DND-41 (cell line): Measurements from ENCODE around the gene DIP2B.
A peak's percentile ranks its signal among the peaks of the same experiment; 100 is the strongest.

Experiments
- ATAC-seq: fragments of 200-7000 bp; cut with Tn5 transposase; 3 replicates; pipeline ENCODE4 v1.9.1; 2021; ENCODE audit warnings: low read depth; ENCODE audit not compliant: insufficient read depth
- DNase-seq: peaks from one replicate; pipeline ENCODE4 v3.0.0-alpha.2; 2020
- H2AFZ ChIP-seq: 2 replicates; pipeline ENCODE4 v1.6.0; 2012; ENCODE audit warnings: low read depth, low read length
- H3K27ac ChIP-seq: 2 replicates; pipeline ENCODE4 v1.5.1; 2012; ENCODE audit warnings: low read length, inconsistent platforms
- H3K27me3 ChIP-seq: fragments of 200-600 bp; sonication (generic); 2 replicates; pipeline ENCODE4 v1.6.0; 2012; ENCODE audit warnings: low read length, mild to moderate bottlenecking, inconsistent platforms; ENCODE audit not compliant: insufficient read depth, poor library complexity
- H3K36me3 ChIP-seq: 2 replicates; pipeline ENCODE4 v1.5.1; 2012; ENCODE audit warnings: low read length, inconsistent platforms; ENCODE audit not compliant: insufficient read depth
- H3K4me1 ChIP-seq: 2 replicates; pipeline ENCODE4 v1.5.1; 2012; ENCODE audit warnings: mild to moderate bottlenecking, low read length; ENCODE audit not compliant: insufficient read depth
- H3K4me2 ChIP-seq: 2 replicates; pipeline ENCODE4 v1.6.0; 2012; ENCODE audit warnings: mild to moderate bottlenecking, moderate library complexity, low read length, inconsistent platforms; ENCODE audit not compliant: insufficient read depth
- H3K4me3 ChIP-seq, 2 experiments: fragments of 200-600 bp in 1 of 2; shearing (Covaris generic) in 1 of 2; 2 replicates each; pipeline ENCODE4 v1.5.1; 2012 to 2016; ENCODE audit warnings: inconsistent platforms in 2 of 2, low read length in 2 of 2, mild to moderate bottlenecking in 2 of 2, low read depth in 1 of 2, moderate library complexity in 1 of 2
- H3K79me2 ChIP-seq: 2 replicates; pipeline ENCODE4 v1.6.0; 2012; ENCODE audit warnings: low read length, inconsistent platforms; ENCODE audit not compliant: insufficient read depth
- H3K9ac ChIP-seq: 2 replicates; pipeline ENCODE4 v1.6.0; 2012; ENCODE audit warnings: low read depth, mild to moderate bottlenecking, inconsistent platforms, low read length, moderate library complexity
- H3K9me3 ChIP-seq: 2 replicates; pipeline ENCODE4 v1.5.1; 2012; ENCODE audit warnings: low read length, moderate library complexity, mild to moderate bottlenecking, inconsistent platforms; ENCODE audit not compliant: insufficient read depth, severe bottlenecking
- H4K20me1 ChIP-seq: 2 replicates; pipeline ENCODE4 v1.6.0; 2012; ENCODE audit warnings: low read length; ENCODE audit not compliant: insufficient read depth
- EZH2 ChIP-seq: IDR thresholded peaks from 3 replicates; pipeline ENCODE4 v1.6.1; 2012; ENCODE audit warnings: borderline replicate concordance, low read depth, mild to moderate bottlenecking, moderate library complexity, low read length, inconsistent platforms; ENCODE audit not compliant: severe bottlenecking
- TF ChIP-seq, protein P1 (sequence below): IDR thresholded peaks from 2 replicates; pipeline ENCODE4 v1.5.1; 2012; ENCODE audit warnings: borderline replicate concordance, low read length, moderate library complexity, mild to moderate bottlenecking; ENCODE audit not compliant: poor library complexity, severe bottlenecking; ENCODE audit errors: extremely low read depth

Gene DIP2B, protein sequence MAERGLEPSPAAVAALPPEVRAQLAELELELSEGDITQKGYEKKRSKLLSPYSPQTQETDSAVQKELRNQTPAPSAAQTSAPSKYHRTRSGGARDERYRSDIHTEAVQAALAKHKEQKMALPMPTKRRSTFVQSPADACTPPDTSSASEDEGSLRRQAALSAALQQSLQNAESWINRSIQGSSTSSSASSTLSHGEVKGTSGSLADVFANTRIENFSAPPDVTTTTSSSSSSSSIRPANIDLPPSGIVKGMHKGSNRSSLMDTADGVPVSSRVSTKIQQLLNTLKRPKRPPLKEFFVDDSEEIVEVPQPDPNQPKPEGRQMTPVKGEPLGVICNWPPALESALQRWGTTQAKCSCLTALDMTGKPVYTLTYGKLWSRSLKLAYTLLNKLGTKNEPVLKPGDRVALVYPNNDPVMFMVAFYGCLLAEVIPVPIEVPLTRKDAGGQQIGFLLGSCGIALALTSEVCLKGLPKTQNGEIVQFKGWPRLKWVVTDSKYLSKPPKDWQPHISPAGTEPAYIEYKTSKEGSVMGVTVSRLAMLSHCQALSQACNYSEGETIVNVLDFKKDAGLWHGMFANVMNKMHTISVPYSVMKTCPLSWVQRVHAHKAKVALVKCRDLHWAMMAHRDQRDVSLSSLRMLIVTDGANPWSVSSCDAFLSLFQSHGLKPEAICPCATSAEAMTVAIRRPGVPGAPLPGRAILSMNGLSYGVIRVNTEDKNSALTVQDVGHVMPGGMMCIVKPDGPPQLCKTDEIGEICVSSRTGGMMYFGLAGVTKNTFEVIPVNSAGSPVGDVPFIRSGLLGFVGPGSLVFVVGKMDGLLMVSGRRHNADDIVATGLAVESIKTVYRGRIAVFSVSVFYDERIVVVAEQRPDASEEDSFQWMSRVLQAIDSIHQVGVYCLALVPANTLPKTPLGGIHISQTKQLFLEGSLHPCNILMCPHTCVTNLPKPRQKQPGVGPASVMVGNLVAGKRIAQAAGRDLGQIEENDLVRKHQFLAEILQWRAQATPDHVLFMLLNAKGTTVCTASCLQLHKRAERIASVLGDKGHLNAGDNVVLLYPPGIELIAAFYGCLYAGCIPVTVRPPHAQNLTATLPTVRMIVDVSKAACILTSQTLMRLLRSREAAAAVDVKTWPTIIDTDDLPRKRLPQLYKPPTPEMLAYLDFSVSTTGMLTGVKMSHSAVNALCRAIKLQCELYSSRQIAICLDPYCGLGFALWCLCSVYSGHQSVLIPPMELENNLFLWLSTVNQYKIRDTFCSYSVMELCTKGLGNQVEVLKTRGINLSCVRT (N-terminal part only)

DNA sequence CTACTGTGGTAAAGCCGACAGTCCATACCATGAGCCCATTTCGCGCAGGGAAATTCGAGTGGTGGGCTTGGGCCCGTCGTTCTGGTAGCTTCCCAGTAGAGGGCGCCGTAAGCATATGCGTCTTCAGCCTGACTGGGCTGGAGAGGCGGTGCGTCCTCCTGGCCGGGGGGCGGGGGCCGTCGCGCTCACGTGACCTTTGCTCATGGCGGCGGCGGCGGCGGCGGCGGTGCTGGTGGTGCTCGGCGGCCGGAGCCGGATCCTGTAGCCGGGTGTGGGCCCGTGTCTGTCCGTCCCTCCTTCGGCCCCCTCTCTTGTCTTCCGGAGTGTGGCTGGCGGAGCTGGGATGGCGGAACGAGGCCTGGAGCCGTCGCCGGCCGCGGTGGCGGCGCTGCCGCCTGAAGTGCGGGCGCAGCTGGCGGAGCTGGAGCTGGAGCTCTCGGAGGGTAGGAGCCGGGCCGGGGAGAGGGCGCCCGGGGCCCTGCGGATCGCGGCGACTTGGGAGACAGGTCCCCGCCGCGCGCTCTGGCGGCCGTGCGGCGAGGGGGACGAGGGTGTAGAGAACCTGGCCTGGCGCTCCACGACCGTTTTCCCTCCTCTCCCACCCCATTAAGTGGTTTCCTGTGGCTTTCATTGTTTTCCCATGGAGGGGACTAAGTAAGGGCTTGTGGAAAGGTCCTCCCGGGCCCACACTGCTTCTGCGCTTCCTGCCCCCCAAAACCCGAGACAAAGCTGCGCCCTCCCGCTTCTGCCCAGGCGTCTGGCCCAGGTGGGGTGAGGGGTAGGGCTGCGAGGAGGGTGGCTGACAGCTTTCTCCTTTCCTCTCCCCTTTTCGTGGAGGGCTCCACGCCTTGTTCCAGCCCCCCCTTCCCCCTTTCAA, at the start of gene DIP2B:
Gene DIP2B (plus strand): TSS at position 188 of the 877 bp plus-strand sequence. CDS start 156 bp downstream, at position 344.
- ATAC-seq (peak; percentile 87), DNase-seq (peak; percentile 94)
- H3K9ac ChIP-seq, result peak within 1 kb of the TSS; percentile 86
- H3K27ac ChIP-seq, result peak within 1 kb of the TSS; percentile 78
- peak within 1 kb of the TSS; percentile 89 for H3K4me2 ChIP-seq
- H4K20me1 ChIP-seq, result peaks cover 14% of the 10 kb centered on the region; the same call in 1 of the 2 replicates
- no peaks in the 10 kb centered on the region; the same call in 1 of the 2 replicates for H3K36me3 ChIP-seq
- H3K4me1 ChIP-seq, result peaks cover 32% of the 10 kb centered on the region
- TF ChIP-seq, protein P1, sequence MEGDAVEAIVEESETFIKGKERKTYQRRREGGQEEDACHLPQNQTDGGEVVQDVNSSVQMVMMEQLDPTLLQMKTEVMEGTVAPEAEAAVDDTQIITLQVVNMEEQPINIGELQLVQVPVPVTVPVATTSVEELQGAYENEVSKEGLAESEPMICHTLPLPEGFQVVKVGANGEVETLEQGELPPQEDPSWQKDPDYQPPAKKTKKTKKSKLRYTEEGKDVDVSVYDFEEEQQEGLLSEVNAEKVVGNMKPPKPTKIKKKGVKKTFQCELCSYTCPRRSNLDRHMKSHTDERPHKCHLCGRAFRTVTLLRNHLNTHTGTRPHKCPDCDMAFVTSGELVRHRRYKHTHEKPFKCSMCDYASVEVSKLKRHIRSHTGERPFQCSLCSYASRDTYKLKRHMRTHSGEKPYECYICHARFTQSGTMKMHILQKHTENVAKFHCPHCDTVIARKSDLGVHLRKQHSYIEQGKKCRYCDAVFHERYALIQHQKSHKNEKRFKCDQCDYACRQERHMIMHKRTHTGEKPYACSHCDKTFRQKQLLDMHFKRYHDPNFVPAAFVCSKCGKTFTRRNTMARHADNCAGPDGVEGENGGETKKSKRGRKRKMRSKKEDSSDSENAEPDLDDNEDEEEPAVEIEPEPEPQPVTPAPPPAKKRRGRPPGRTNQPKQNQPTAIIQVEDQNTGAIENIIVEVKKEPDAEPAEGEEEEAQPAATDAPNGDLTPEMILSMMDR, result peak; percentile 97
- no peak for TF ChIP-seq EZH2
- no peaks in the 10 kb centered on the region for H3K27me3 ChIP-seq
- H3K79me2 ChIP-seq, result peaks cover 52% of the 10 kb centered on the region
- peak within 1 kb of the TSS; percentile 90 for H2AFZ ChIP-seq
- peak within 1 kb of the TSS; percentile 87 to 97 for H3K4me3 ChIP-seq
- peaks cover 4% of the 10 kb centered on the region for H3K9me3 ChIP-seq

GRCh38 chr12:50458606-50459005, 46.2 kb upstream of the DIP2B start:
- ATAC-seq (no peak), DNase-seq (no peak)
- no peaks in the 10 kb centered on the region for H3K27me3 ChIP-seq
- H3K4me2 ChIP-seq, result no peak overlapping the region
- H3K27ac ChIP-seq, result no peak overlapping the region
- peaks cover 82% of the 10 kb centered on the region for H3K36me3 ChIP-seq
- TF ChIP-seq EZH2, result no peak
- TF ChIP-seq, protein P1, result no peak
- peaks cover 2% of the 10 kb centered on the region for H3K9me3 ChIP-seq
- no peaks in the 10 kb centered on the region for H3K4me1 ChIP-seq
- H3K79me2 ChIP-seq, result no peaks in the 10 kb centered on the region
- no peaks in the 10 kb centered on the region for H4K20me1 ChIP-seq
- no peak overlapping the region for H3K9ac ChIP-seq
- no peak overlapping the region for H3K4me3 ChIP-seq
- H2AFZ ChIP-seq, result no peak overlapping the region

- no peak overlapping the region for H2AFZ ChIP-seq
- H3K4me1 ChIP-seq, result no peaks in the 10 kb centered on the region
- H3K27me3 ChIP-seq, result no peaks in the 10 kb centered on the region
- H3K9me3 ChIP-seq, result peaks cover 5% of the 10 kb centered on the region
- no peak overlapping the region for H3K9ac ChIP-seq
- peaks cover 75% of the 10 kb centered on the region for H3K36me3 ChIP-seq
- DNase-seq, result no peak
- H3K4me2 ChIP-seq, result no peak overlapping the region
- no peak overlapping the region for H3K27ac ChIP-seq
- no peak for ATAC-seq
- no peaks in the 10 kb centered on the region for H4K20me1 ChIP-seq
- TF ChIP-seq, protein P1, result no peak
- TF ChIP-seq EZH2, result no peak
- no peaks in the 10 kb centered on the region for H3K79me2 ChIP-seq
- no peak overlapping the region for H3K4me3 ChIP-seq
Measured at GRCh38 chr12:50467439-50467838, 37.3 kb upstream of the DIP2B start.
